Activated T-helper 1 cell treated with anti-CD3 and anti-CD28 coated beads, Interleukin-2, amount 50 U/mL, for 16 hours (primary cell): ENCODE data around the gene DYNLT4.

Experiments
- DNase-seq, 2 donors: peaks; one replicate each; pipeline ENCODE4 v3.0.0-alpha.2; 2020; ENCODE audit warnings: low read depth in 1 of 2, low spot score in 1 of 2

Gene DYNLT4

GRCh38 chr1:44790968-44791801 lies 16.0 kb downstream of the DYNLT4 start:
- DNase-seq = no peak

GRCh38 chr1:44788120-44788860 lies 18.9 kb downstream of the DYNLT4 start, which contains the start of gene BEST4:
BEST4 (minus strand) TSS chr1:44788170; CDS start chr1:44787705, 465 bp downstream.
- DNase-seq = no peak

GRCh38 chr1:44787506-44787905 lies 19.6 kb downstream of the DYNLT4 start:
- no peak for DNase-seq

DNA sequence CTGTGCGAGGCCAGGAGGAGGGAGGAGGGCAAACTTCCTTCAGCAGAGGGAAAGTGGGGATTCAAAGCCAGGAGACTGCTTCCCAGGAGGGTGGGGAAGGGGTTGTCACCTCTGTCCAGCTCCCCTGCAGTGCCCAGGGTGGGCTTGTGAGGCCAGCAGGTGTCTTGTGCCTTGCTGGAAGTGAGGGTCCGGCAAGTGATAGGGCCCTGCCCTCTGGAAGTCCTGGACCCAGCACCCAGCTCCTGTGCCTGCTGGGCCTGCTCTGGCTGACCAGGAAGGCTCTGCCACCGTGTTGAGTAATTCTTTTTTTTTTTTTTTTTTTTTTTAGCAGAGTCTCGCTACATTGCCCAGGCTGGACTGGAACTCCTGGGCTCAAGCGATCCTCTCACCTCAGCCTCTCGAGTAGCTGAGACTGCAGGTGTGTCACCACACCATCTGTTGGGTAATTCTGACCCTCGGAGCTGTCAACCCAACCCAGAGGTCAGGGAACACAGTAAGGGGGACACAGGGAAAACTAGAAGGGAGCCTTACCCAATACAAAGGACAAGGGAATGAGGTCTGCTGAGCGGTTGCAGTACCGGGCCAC lies 20.2 kb downstream of the DYNLT4 start:
- no peak for DNase-seq

GRCh38 chr1:44786138-44786840 lies 20.9 kb downstream of the DYNLT4 start:
- peak; percentile 65 to 66 for DNase-seq

DNA sequence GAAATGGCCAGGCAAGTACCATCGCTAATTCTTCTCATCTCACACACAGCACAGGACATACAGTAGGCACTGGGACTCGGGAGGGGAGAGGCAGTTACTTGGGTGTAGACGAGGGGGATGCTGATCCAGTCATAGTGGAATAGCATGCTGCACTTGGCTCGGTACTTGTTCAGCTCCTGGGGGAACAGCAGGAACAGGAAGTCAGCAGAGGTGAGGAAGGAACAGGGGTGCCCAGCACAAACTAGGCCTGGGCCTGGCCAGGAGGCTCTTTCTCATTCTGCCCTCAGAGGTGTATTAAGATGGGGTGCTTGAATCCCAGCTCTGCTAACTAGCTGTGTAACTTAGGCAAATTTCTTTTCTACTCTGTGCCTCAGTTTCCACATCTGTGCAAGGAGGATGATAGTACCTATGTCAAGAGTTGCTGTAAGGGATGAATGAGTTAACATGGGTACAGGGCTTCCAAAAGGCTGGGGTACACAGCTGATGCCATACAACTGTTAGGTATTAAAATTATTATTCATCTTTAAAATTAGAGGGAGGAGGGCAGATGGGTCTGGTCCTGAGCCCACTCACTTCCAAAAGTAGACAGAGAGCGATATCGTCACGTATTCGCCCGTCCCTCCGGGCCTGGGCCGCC lies 21.5 kb downstream of the DYNLT4 start:
- no peak for DNase-seq

- no peak for DNase-seq
Measured at GRCh38 chr1:44785029-44785380, 22.1 kb downstream of the DYNLT4 start.

DNA sequence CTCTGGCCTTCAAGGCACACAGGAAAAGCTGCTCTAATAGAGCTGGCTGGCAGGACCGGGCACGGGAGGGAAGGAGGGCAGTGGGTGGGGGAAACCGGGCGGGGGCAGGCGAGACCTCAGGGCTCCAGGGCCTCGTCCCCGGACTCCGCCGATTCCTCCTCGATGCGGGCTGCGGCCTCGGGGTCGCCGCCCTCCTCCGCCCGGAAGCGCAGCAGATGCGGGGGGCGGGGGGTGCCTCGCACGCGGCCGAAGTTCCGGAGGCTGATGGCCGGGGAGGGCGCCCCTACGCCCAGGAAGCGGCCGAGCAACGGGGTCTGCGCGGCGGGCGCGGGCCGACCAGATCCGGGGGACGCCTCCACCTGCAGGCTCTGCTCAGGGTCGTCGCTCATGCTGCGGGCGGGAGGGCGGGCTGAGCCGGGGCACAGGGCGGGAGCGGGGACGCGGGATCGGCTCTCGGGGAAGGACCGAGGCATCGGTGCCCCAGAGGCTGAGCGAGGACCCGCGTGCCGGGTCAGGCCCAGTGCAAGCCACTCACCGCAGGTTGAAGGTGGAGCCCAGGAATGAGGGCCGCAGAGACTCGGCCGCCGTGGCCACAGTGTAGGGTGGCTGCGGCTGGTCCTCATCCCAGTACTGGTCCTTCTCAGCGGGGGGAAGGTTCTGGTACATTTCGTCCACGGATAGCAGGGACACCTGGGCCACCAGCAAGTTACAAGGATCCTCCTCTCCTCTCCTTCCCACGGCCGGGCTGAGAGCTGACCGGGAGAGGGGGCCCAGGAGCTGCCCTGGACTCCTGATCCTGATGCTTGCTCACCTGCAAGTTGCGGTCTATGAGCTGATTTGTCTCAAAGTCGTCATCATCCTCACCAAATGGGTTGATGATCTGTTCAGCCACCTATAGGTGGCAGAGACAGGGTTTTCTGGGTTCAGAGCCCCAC lies 22.8 kb downstream of the DYNLT4 start:
- peak in 1 of 2 donors; percentile 16 for DNase-seq

DNA sequence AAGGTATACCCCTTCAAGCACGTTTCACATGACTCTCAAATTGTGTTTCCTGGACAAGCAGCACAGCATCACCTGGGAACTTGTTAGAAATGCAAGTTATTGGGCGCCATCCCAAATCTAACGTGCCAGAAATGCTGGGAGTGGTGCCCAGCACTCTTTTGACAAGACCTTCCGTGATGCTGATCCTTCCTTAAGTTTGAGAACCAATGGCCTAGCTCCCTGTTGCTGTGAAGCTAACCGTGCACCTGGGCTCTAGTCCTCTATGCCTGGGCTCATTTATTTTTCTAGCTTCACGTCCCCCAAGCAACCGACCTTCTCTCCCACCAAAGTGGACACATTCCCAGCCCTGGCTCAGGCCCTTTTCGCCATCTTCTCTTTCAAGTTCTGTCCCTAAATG lies 23.5 kb downstream of the DYNLT4 start:
- DNase-seq = no peak

DNA sequence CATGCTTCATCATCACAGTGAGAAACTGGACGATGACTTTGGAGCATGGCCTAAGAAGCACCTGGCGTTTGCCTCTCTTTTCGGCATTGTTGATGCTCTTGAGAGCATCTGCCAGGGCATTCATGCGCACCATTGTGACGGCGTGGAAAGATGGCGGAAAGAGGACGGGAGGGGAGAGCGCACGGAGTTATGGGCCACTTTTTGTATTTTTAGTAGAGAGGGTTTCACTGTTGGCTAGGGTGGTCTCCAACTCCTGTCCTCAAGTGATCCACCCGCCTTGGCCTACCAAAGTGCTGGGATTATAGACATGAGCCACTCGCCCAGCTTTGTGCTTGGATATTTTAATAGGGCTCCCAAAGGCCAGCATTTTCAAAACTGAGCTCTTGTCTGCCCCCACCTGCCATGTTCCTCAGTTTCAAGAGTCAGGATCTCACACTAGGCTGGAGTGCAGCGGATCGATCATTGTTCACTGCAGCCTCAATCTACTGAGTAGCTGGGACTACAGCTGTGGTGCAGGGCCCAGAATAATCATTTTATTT lies 26.5 kb downstream of the DYNLT4 start:
- no peak for DNase-seq

- no peak for DNase-seq
Measured at GRCh38 chr1:44778705-44779576, 28.2 kb downstream of the DYNLT4 start.

DNA sequence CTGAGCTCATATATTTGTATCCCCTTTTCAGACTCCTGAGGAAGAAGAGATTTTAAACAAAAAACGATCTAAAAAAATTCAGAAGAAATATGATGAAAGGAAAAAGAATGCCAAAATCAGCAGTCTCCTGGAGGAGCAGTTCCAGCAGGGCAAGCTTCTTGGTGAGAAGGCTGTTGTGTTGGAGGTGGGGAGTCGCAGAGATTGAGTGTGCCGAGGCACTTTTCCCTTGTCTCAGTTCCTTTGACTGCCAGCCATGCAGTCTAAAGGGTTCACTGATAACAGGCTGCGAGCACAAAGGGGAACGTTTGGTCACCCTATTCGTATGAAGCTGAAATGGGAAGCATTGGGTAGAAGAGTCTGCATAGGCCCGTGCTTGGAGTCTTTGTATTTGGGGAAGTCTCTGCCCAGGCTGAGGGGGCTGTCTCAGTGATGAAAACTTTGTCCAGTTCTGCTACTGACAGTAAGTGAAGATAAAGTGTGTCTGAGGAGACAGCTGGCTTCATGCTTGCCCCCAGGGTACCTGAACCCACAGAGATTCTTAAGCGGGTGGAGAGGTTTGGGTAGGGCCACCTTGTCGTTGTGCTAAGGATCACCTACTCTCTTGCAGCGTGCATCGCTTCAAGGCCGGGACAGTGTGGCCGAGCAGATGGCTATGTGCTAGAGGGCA lies 29.0 kb downstream of the DYNLT4 start:
- no peak for DNase-seq

- DNase-seq = no peak
Measured at GRCh38 chr1:44777547-44777946, 29.6 kb downstream of the DYNLT4 start.

GRCh38 chr1:44776730-44777068 lies 30.5 kb downstream of the DYNLT4 start:
- no peak for DNase-seq

- peak in 1 of 2 donors; percentile 23 for DNase-seq
Measured at GRCh38 chr1:44775930-44776729, 31.0 kb downstream of the DYNLT4 start.

- peak; percentile 76 to 81 for DNase-seq
Measured at GRCh38 chr1:44775078-44775929, 31.8 kb downstream of the DYNLT4 start, which contains the start of gene RPS8. RPS8 (plus strand) TSS chr1:44775540; CDS start chr1:44775597, 57 bp downstream.
